ENCODE measurements around the gene GNAZ.

DNA sequence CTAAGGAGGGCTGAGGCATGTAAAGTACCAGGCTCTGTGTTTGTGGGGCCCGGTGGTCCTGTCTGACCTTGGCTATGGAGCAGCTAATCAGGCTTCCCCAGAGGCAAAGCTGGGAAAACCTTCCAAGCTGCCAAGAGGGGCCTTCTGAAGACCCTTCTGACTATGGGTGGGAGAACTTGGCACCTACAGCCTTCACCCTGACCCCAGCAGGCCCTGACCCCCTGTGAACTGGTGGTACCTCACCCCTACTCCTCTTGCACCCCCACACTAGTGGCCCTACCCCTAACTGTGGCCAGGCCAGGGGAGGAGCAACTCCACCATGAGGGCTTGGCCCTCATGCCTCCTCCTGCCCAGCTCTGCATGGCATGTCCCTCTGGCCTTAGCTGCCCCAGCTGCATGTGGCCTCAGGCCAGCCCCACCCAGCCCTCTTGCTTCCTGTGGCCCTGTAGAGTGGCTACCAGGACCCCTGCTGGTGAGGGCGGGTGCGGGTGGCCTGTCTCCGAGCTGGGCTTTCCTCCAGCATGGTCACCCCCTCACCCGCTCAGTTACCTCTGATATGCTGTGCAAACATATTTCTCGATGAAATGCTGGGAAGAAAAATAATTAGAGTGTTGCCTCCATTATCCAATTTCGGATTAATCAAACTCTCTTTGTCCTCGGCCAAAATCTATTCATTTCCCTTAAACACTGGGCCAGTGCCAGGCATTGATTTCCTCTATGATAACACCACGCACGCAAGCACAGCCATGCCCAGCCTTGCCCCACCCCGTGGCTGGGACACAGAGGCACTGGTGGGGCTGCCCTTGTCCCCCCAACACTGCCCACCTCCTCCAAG, 7.5 kb downstream of the GNAZ start:
- no peak for TF ChIP-seq FOXA1 (IDR thresholded peaks at IDR 0.05)
- TF ChIP-seq NFRKB (IDR thresholded peaks at IDR 0.05) = no peak
- TF ChIP-seq SP1 (IDR thresholded peaks at IDR 0.05) = no peak
- TF ChIP-seq TARDBP (IDR thresholded peaks at IDR 0.05) = no peak
- TF ChIP-seq FOXM1 (IDR thresholded peaks at IDR 0.05; ENCODE audit: borderline replicate concordance) = no peak
- TF ChIP-seq CTBP1 (IDR thresholded peaks at IDR 0.05; ENCODE audit: borderline replicate concordance) = no peak

Measured in HEK293T (cell line).